Neural cell (in vitro differentiated cells): ENCODE measurements around the gene BMS1.

Experiments
- EP300 ChIP-seq: fragments of 450-650 bp; conservative IDR thresholded peaks from 2 replicates; pipeline ENCODE4 v1.6.1; 2014; ENCODE audit warnings: antibody characterized with exemption, mild to moderate bottlenecking, moderate library complexity; ENCODE audit not compliant: poor library complexity, severe bottlenecking
- EZH2 ChIP-seq: fragments of 200-600, 300-800 bp; shearing (Covaris generic), sonication (generic); IDR thresholded peaks from 2 replicates; pipeline ENCODE4 v1.6.1; 2014; ENCODE audit warnings: antibody characterized with exemption, low read length, borderline replicate concordance, mild to moderate bottlenecking; ENCODE audit not compliant: insufficient read depth, poor library complexity, severe bottlenecking
- POLR2AphosphoS5 ChIP-seq: IDR thresholded peaks from 2 replicates; pipeline ENCODE4 v1.6.1; 2012
- TF ChIP-seq, protein P1 (sequence below): fragments of 450-650 bp; IDR thresholded peaks from 2 replicates; pipeline ENCODE4 v1.5.1; 2014; ENCODE audit warnings: antibody characterized with exemption, mild to moderate bottlenecking, moderate library complexity; ENCODE audit not compliant: poor library complexity, severe bottlenecking

DNA sequence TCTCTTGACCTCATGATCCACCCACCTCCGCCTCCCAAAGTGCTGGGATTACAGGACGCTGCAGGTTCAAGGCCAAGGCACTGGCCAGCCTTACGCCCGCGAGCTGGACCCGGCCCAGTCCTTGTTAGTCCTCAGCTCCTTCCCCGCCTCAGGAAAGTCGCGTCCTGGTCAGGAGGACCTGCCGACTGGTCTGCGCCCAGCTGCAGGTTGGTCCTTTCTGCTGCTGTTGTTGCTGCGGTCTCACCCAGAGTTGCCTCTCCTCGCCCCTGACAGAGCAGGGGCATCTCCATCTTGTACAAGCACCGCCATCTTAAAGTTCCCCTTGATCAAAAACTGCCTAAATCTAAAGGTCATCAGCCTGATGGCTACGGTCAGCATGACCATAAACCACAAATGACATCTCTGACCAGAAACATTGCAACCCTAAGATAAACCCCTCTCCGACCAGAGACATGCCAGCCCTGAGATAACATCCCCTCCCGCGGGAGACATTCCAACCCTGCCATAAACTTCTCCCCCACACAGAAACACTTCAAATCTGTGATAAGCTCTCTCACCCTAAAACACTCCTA is 13.9 kb upstream of the BMS1 start:
- no peak for TF ChIP-seq POLR2AphosphoS5
- TF ChIP-seq, protein P1, sequence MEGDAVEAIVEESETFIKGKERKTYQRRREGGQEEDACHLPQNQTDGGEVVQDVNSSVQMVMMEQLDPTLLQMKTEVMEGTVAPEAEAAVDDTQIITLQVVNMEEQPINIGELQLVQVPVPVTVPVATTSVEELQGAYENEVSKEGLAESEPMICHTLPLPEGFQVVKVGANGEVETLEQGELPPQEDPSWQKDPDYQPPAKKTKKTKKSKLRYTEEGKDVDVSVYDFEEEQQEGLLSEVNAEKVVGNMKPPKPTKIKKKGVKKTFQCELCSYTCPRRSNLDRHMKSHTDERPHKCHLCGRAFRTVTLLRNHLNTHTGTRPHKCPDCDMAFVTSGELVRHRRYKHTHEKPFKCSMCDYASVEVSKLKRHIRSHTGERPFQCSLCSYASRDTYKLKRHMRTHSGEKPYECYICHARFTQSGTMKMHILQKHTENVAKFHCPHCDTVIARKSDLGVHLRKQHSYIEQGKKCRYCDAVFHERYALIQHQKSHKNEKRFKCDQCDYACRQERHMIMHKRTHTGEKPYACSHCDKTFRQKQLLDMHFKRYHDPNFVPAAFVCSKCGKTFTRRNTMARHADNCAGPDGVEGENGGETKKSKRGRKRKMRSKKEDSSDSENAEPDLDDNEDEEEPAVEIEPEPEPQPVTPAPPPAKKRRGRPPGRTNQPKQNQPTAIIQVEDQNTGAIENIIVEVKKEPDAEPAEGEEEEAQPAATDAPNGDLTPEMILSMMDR: no peak
- no peak for TF ChIP-seq EP300
- no peak for TF ChIP-seq EZH2
